ENCODE measurements around the gene ZEB2.

Gene ZEB2

GRCh38 chr2:144493027-144493809 is 26.7 kb downstream of the ZEB2 start:
- DNase-seq: no peak

- no peak for DNase-seq
Observed at GRCh38 chr2:144490857-144491256, 29.1 kb downstream of the ZEB2 start.

- DNase-seq: no peak
Observed at GRCh38 chr2:144490017-144490416, 29.9 kb downstream of the ZEB2 start.

- no peak for DNase-seq
Observed at GRCh38 chr2:144489315-144489916, 30.5 kb downstream of the ZEB2 start.

- DNase-seq: no peak
Observed at GRCh38 chr2:144484201-144484948, 35.5 kb downstream of the ZEB2 start.

- DNase-seq: no peak
Observed at GRCh38 chr2:144481666-144482065, 38.3 kb downstream of the ZEB2 start.

- no peak for DNase-seq
Observed at GRCh38 chr2:144481109-144481508, 38.8 kb downstream of the ZEB2 start.

GRCh38 chr2:144480285-144480684 is 39.6 kb downstream of the ZEB2 start:
- no peak for DNase-seq

- no peak for DNase-seq
Observed at GRCh38 chr2:144479659-144480058, 40.3 kb downstream of the ZEB2 start.

- DNase-seq: no peak
Observed at GRCh38 chr2:144479138-144479537, 40.8 kb downstream of the ZEB2 start.

- DNase-seq: no peak
Observed at GRCh38 chr2:144477957-144478311, 42.0 kb downstream of the ZEB2 start.

- no peak for DNase-seq
Observed at GRCh38 chr2:144477281-144477956, 42.5 kb downstream of the ZEB2 start.

- no peak for DNase-seq
Observed at GRCh38 chr2:144476682-144477081, 43.2 kb downstream of the ZEB2 start.

- DNase-seq: no peak
Observed at GRCh38 chr2:144475569-144476275, 44.2 kb downstream of the ZEB2 start.

- no peak for DNase-seq
Observed at GRCh38 chr2:144475044-144475443, 44.9 kb downstream of the ZEB2 start.

- DNase-seq: no peak
Observed at GRCh38 chr2:144474017-144474416, 45.9 kb downstream of the ZEB2 start.

- DNase-seq: no peak
Observed at GRCh38 chr2:144472911-144473310, 47.0 kb downstream of the ZEB2 start.

- DNase-seq: no peak
Observed at GRCh38 chr2:144472046-144472412, 47.9 kb downstream of the ZEB2 start.

- no peak for DNase-seq
Observed at GRCh38 chr2:144471305-144472045, 48.4 kb downstream of the ZEB2 start.

GRCh38 chr2:144470816-144471215 is 49.1 kb downstream of the ZEB2 start:
- DNase-seq: no peak

- no peak for DNase-seq
Observed at GRCh38 chr2:144470334-144470733, 49.6 kb downstream of the ZEB2 start.

GRCh38 chr2:144469798-144470197 is 50.1 kb downstream of the ZEB2 start:
- DNase-seq: no peak
